GM18517 (cell line): ENCODE measurements around the gene SMIM13.

Experiments used
- ATAC-seq: cut with Tn5 transposase; IDR thresholded peaks from one replicate; pipeline ENCODE4 v1.9.1; 2021; ENCODE audit warnings: mild to moderate bottlenecking, moderate library complexity; ENCODE audit not compliant: unreplicated experiment

Gene SMIM13

DNA sequence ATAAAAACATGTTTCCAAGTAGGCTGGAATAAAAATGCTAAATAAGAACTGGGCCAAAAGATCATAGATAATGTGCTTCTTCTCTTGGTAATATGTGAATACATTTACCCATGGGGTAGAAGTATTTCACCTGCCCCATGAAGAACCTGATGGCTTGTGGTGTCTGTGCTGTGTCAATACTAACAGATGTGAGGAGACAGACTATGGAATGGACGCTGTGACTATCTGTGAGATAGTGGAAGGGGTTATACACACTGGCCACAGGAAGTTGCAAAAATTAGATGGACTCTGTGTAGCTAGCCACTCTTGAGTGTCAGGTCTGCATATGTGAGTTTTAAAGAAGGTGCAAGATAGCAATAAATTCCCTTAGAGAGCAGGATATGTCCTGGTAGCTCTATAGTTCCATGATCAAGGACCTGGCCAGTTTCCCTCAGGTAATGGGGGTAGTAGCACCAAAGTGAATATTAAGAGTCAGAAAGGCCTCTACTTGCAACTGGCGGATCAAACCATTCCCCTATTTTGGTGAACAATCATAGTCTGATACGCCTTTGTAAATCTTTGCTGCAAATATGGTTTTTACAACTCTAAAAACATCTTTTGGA lies 90.2 kb downstream of the SMIM13 start:
- ATAC-seq, result no peak

DNA sequence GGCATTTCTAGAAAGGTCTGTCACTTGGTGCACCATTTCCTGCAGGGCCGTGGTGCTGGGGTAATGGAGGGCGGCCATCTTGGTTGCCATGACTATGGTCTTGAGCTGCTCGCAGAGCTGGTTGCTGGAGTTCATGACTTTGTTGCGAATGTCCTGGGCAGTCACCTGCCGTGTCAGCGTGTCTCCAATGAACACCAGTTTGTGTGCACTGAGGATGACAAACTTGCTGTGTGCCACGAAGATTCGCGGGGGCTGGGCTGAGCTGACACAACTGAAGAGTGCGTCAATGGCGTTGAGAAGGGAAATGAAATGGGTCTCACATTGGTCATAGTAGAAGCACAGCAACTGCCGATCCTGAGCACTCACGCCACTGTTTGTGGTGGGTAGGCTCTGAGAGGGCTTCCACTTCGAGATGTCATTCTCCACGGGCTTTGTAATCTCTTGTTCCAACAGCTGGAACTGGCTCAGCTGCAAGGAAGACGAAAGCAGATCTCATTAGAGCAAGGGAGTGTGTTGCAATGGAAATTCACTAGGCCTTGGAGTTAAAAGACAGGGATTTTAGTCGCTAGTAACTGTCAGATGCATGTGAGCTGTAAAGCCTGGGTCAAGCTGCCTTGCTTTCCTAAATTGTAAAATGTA lies 91.7 kb downstream of the SMIM13 start:
- ATAC-seq, result no peak

DNA sequence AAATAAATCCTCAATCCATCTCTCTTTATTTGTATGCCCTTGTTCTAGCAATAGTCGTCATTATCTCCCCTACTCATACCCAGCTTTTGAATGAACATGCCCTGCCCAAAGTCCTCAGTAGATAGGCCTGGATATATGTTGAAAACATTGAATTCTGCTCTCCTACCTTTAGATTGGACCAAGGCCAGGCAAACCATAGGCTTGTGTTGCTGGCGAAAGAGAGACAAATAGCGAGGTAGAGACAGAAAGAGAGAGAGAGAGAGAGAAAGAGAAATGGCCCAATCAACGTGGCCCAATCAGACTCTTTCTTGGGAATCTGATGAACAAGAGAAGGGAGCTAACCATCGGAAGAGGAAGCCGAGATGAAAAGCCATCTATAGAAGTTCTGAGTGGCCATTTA lies 93.7 kb downstream of the SMIM13 start:
- no peak for ATAC-seq
